ENCODE measurements around the gene CPSF4L.
A peak's percentile ranks its signal among the peaks of the same experiment; 100 is the strongest.
"Not testable (repeated sequence)": the region's sequence is repeated elsewhere in the genome, so short reads cannot be mapped to it uniquely, and the experiment has no call there.

Gene CPSF4L

GRCh38 chr17:73267648-73268537 lies 6.2 kb upstream of the CPSF4L start:
- DNase-seq, result no peak

- DNase-seq, result no peak
These were observed 5.1 kb upstream of the CPSF4L start for GRCh38 chr17:73266796-73267195.

GRCh38 chr17:73265646-73266640 lies 4.3 kb upstream of the CPSF4L start:
- DNase-seq, result no peak

- not testable (repeated sequence) for DNase-seq
These were observed 2.8 kb upstream of the CPSF4L start for GRCh38 chr17:73264448-73264847.

GRCh38 chr17:73262676-73263642 lies 1.3 kb upstream of the CPSF4L start:
- no peak for DNase-seq

- no peak for DNase-seq
These were observed 434 bp upstream of the CPSF4L start for GRCh38 chr17:73261952-73262675.

GRCh38 chr17:73257516-73257915 lies 4.2 kb downstream of the CPSF4L start:
- no peak for DNase-seq

- DNase-seq, result no peak
These were observed 5.5 kb downstream of the CPSF4L start for GRCh38 chr17:73256220-73256619.

- DNase-seq, result peak; percentile 49
These were observed 6.0 kb downstream of the CPSF4L start for GRCh38 chr17:73255671-73256181.

- no peak for DNase-seq
These were observed 9.8 kb downstream of the CPSF4L start for GRCh38 chr17:73251871-73252270.

GRCh38 chr17:73250851-73251640 lies 10.6 kb downstream of the CPSF4L start:
- no peak for DNase-seq

- DNase-seq, result no peak
These were observed 12.0 kb downstream of the CPSF4L start for GRCh38 chr17:73249700-73250099.

GRCh38 chr17:73248532-73248931 lies 13.1 kb downstream of the CPSF4L start:
- DNase-seq, result no peak

- DNase-seq, result no peak
These were observed 14.0 kb downstream of the CPSF4L start for GRCh38 chr17:73247726-73248125.

- DNase-seq, result no peak
These were observed 21.1 kb downstream of the CPSF4L start for GRCh38 chr17:73240561-73240960.

- no peak for DNase-seq
These were observed 24.0 kb downstream of the CPSF4L start for GRCh38 chr17:73237714-73238113.

- DNase-seq, result no peak
These were observed 26.9 kb downstream of the CPSF4L start for GRCh38 chr17:73234736-73235135.

GRCh38 chr17:73232587-73233373 lies 28.9 kb downstream of the CPSF4L start:
- DNase-seq, result peak; percentile 25

GRCh38 chr17:73231841-73232586 lies 29.7 kb downstream of the CPSF4L start:
- peak; percentile 97 for DNase-seq
